ENCODE measurements around the gene THSD4.

DNA sequence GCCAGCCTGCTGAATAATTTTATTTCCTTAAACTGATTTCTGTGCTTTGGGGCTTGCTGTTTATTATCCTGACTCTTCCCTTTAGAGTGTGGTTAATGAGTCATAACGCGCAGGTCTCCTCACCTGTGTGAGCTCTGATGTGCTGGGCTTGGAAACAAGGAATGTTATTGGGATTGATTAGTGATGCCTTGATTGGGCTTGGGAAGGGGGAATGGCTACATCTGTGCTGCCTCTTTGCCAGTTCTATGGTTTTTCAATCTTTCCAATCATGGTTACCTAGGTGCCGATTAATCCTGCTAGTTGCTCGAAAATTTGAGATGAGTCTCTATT, 161.0 kb downstream of the THSD4 start:
- TF ChIP-seq, protein P1, sequence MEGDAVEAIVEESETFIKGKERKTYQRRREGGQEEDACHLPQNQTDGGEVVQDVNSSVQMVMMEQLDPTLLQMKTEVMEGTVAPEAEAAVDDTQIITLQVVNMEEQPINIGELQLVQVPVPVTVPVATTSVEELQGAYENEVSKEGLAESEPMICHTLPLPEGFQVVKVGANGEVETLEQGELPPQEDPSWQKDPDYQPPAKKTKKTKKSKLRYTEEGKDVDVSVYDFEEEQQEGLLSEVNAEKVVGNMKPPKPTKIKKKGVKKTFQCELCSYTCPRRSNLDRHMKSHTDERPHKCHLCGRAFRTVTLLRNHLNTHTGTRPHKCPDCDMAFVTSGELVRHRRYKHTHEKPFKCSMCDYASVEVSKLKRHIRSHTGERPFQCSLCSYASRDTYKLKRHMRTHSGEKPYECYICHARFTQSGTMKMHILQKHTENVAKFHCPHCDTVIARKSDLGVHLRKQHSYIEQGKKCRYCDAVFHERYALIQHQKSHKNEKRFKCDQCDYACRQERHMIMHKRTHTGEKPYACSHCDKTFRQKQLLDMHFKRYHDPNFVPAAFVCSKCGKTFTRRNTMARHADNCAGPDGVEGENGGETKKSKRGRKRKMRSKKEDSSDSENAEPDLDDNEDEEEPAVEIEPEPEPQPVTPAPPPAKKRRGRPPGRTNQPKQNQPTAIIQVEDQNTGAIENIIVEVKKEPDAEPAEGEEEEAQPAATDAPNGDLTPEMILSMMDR (IDR thresholded peaks at IDR 0.05; ENCODE audit: insufficient read depth, low read length): no peak
- no peak for TF ChIP-seq POLR2AphosphoS5 (IDR thresholded peaks at IDR 0.05; ENCODE audit: low read depth)
- TF ChIP-seq, protein P2, sequence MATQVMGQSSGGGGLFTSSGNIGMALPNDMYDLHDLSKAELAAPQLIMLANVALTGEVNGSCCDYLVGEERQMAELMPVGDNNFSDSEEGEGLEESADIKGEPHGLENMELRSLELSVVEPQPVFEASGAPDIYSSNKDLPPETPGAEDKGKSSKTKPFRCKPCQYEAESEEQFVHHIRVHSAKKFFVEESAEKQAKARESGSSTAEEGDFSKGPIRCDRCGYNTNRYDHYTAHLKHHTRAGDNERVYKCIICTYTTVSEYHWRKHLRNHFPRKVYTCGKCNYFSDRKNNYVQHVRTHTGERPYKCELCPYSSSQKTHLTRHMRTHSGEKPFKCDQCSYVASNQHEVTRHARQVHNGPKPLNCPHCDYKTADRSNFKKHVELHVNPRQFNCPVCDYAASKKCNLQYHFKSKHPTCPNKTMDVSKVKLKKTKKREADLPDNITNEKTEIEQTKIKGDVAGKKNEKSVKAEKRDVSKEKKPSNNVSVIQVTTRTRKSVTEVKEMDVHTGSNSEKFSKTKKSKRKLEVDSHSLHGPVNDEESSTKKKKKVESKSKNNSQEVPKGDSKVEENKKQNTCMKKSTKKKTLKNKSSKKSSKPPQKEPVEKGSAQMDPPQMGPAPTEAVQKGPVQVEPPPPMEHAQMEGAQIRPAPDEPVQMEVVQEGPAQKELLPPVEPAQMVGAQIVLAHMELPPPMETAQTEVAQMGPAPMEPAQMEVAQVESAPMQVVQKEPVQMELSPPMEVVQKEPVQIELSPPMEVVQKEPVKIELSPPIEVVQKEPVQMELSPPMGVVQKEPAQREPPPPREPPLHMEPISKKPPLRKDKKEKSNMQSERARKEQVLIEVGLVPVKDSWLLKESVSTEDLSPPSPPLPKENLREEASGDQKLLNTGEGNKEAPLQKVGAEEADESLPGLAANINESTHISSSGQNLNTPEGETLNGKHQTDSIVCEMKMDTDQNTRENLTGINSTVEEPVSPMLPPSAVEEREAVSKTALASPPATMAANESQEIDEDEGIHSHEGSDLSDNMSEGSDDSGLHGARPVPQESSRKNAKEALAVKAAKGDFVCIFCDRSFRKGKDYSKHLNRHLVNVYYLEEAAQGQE (IDR thresholded peaks at IDR 0.05; ENCODE audit: insufficient replicate concordance, low read depth): no peak
- TF ChIP-seq GABPA (IDR thresholded peaks at IDR 0.05; ENCODE audit: low read depth): no peak

Data from HL-60 (cell line).